NCI-H510A treated with DMSO at 0.1 percent for 48 hours (cell line): ENCODE data around the gene POLRMT.

Experiments
- DNase-seq: peaks from one replicate; lab custom pipeline; 2025; lab: John Stamatoyannopoulos, UW

POLRMT gene

GRCh38 chr19:662962-663681 is 29.8 kb upstream of the POLRMT start, which contains the start of gene RNF126:
RNF126 (minus strand) TSS chr19:663214; CDS start chr19:663121, 93 bp downstream.
- DNase-seq, result peak; percentile 64

GRCh38 chr19:662207-662961 is 29.0 kb upstream of the POLRMT start:
- DNase-seq, result no peak

DNA sequence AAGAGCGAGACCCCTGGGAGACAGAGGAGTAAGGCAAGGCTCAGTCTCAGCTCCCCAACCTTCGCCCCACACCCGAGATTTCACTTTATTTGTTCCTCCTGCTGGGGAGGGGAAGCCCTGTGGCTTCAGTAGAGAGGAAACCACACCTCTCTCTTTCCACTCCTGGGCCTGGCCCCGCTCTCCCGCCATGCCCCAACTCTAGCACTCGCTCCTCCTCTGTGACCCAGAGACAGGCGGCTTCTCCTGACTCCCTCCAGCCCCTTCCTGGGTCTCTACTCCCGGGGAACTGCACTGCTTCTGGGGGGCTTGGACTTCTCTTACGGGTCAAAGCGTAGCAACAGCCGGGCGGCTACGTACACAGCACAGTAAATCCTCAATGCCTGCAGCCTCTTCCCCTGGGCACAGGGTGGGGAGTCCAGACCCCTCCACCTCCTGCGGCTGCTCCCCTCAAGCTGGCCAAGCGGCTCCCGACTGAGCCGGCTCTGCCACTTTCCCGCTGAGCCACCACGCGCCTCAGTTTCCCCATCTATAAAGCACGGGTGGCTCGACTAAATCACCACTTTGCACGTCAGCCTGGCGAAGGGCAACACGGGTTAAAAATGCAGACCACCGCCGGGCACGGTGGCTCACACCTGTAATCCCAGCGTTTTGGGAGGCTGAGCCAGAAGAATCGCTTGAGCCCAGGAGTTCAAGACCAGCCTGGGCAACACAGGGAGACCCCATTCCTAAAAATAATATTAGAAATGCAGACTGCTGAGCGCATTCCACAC is 28.3 kb upstream of the POLRMT start:
- no peak for DNase-seq

- no peak for DNase-seq
These were observed 27.6 kb upstream of the POLRMT start for GRCh38 chr19:660793-661426.

DNA sequence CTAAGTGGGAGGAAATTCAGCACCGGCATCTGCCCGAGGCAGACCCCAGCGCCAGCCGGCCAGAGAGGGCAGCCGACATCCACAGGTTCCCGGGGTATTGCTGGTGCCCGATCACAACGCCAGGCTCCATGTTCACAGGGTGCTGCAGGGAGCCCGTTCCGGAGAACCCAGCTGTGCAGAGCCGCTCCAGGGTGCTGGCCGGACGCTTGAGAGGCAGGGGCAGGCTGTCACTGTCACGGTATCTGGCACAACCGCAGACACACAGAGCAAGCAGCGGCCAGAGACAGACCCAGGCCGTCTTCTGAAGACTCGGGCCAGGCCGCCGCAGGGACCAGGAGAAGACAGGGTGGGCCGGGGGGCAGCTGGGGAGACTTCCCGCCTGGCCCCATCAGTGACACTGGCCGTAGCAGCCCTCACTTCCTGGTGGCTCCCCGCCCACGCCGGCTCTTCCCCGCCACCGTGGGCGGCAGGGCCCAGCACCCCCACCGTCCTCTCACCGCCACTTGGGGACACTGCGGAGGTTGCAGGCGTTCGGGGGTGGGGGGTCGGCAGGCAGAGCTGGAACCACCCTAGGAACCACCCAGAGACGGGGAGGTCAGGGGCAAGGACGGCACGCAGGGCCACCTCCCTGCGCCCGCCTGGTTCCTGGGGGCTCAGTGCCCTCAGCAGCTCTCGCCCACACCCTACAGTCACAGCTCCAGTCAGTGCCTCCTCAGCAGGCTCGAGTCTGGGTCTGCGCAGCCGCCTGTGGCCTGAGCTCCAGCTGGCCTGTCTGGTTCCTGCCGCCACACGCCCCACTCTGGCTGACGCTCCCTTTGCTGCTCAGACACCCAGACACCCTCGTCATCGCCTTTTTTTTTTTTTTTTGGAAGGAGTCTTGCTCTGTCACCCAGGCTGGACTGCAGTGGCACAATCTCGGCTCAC is 25.8 kb upstream of the POLRMT start:
- no peak for DNase-seq

- no peak for DNase-seq
These were observed 24.9 kb upstream of the POLRMT start for GRCh38 chr19:658059-658839.

DNA sequence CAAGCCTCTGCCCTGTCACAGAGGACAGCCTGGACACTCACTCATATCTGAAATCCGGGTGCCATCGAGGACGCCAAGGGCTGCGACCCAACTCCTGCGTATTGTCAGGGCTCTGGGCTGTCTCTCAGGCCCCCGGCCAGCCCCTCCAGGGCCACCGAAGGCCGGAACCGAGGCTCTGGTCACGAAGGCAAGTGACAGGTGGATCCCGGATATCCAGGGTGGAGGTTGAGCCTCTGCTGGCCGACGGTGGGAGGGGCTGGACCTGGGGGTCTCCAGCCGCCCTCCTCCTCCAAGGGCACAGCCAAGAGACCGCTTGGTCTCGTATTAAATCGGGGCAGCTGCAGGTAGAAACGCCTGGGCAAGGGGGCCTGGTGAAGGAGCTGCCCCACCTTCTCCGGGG is 24.3 kb upstream of the POLRMT start:
- no peak for DNase-seq

DNA sequence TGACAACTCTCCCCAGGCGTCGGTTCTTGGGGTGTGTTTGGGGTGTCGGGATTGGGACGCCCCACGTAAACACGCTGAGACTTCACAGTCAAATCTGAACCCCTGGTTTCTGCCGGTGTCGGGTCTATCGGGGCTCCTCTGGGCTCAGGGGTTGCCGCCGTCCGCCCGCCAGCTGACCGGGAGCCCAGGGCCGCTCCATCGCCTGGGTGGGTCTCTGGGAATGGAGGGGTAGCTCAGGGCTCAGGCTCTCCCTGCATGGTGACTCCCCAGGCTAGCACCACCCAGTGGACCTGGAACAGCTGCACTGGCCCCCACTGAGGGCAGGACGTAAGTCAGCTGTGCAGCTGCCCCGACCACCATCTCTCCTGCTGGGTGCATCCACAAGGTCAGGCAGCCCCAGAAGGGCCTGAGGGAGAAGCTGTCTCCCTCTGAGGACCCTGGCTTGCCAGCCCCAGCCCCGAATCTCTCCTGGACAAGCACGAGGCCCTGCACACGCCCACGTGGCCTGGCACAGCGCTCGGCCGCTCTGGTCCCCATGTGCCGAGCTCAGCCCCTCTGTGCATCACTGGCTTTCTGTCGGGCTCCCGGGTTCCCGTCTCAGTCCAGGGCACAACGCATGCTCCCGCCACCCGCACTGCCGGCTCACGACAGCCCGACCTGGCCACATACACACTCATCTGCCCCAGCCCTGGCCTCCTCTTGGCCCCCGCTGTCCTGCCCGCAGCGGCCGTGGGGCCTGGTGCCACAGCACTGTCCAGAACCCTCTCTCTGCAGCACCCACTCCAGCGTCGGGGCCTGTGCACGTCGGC is 23.6 kb upstream of the POLRMT start:
- DNase-seq, result no peak

DNA sequence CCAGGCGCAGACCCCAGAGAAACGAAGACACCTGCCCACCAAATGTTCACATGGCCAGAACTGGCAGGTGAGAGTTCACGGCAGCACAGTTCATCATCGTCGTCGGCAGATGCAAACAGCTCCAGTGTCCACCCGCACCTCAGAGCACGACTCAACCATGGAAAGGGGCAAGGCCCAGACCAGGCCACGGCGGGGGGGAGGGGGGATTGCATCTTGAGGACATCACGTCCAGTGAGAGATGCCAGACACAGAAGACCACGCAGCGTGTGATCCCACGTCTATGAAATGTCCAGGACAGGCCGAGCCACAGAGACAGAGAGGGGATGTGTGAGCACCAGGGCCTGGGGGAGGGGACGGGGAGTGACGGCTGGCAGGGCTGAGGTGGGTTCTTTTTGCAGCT is 22.4 kb upstream of the POLRMT start:
- no peak for DNase-seq

- no peak for DNase-seq
These were observed 20.1 kb upstream of the POLRMT start for GRCh38 chr19:653425-653824.

DNA sequence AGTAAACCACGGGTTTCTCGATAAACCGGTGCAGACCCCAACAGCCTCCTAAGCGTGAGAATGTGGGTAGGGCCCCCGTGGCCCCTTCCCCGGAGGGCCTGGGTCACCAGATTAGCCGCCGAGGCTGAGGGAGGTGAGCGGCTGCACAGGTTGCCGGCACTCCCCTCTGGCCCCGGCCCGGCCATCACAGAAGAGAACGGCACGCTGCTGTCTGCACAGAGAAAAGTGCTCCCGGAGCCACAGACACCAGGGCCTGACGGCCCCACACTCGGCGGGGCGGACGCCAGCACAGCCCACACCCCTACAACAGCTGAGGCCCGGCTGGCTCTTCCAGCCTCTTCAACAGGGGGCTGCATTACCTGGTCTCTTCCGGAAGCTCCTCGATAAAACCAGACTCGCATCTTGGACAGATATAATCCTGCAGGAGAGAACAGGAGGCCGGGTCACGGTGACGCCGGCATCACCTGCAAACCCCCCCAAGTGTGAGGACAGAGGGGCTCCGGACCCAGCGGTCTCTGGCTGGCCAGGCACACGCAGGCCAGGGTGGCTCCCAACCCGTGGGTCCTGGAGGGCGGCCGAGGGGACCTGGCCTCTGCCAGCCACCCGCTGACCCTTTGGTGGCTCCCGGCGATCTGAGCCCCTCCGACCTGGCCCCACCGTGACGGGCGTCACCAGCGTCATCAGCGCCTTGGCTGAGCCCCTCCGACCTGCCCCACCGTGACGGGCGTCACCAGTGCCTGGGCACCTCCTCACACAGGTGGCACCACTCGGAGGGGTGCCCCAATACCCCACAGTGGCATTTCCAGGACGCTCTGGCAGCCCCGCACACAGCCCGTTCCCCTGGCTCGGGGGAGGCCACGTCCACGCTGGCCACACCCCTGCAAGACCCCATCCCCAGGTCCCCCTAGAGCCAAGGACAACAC is 19.4 kb upstream of the POLRMT start:
- DNase-seq, result no peak

DNA sequence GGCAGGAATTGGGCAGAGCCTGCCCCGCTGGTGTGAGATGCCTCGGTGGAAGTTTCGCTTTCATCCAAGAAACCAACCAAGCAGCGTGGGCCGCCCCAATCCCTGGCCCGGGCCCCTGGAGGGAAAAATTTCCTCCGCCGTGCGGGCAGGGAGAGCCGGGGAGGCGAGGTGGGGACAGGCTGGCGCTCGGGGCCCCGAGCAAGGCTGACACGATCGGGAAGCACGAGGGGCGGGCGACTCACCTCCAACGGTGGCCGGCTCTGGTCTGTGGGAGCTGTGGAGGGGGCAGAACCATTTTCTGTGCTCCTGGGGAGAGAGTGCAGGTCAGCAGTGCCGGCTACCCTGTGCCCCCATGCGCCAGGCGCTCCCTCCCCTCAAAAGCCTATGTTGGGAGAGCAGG is 18.7 kb upstream of the POLRMT start:
- no peak for DNase-seq

GRCh38 chr19:651114-651818 is 17.9 kb upstream of the POLRMT start:
- DNase-seq, result no peak

DNA sequence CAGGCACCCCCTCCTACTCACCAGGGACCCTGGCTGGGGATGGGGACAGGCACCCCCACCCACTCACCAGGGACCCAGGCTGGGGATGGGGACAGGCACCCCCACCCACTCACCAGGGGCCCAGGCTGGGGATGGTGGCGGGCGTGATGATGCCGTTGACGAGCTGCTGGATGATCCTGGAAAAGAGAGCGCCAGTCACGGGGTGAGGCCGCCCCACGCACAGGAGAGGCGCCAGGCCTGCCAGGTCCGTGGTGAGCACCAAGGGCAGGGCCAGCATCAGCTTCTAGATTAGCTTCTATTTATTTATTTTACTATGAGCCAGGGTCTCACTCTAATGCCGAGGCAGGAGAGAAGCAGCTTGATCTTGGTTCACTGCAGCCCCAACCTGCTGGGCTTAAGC is 16.8 kb upstream of the POLRMT start:
- no peak for DNase-seq

DNA sequence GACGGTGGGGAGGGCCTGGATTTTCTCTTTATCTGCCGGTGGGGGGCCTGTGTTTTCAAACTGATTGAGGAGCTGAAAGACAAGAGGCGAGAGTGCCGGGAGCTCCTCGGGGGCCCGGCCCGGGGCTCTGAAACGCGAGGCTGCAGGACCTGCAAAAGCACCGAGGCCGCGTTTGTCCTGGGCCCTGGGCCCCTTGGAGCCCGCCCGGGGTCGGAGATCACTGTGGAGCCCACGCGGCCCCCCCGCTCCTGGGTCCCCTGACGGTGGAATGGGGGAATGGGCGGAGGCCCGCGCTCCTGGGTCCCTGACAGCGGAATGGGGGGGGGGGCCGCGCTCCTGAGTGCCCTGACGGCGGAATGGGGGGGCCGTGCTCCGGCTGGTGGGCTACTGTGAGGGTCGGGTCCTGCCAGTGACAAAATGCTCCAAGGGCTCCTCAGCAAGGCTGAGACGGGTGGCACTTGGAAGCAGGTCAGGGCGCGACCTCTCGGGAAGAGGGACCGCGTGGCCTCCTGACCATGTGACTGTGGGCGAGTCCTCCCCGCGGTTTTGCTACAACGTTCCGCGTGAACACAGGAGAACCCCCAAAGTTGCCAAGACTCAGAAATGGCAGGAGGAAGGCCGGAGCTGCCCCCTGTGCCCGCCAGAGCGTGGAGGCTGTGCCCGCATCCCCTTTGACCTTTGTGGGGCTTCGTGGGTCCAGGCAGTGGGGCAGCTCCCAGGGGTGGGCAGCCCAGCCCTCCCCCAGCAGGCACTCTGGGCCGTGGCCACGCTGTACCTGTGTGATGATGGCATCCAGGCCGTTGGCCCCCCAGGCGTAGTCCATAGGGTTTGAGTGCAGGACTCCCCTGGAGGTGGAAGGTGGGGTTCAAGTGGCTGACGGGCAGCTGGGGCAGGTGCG is 15.8 kb upstream of the POLRMT start:
- DNase-seq, result no peak

GRCh38 chr19:648305-648704 is 15.0 kb upstream of the POLRMT start:
- no peak for DNase-seq
